CD4-positive, alpha-beta T cell treated with Interleukin-2 at 100 ng/mL for 4 hours (primary cell): Measurements from ENCODE around the gene NAP1L5.

Experiments
- DNase-seq: peaks from one replicate; pipeline ENCODE4 v3.0.0-alpha.2; 2020; ENCODE audit warnings: low spot score

NAP1L5 gene

GRCh38 chr4:88722276-88722780 lies 24.7 kb upstream of the NAP1L5 start:
- DNase-seq, result no peak

DNA sequence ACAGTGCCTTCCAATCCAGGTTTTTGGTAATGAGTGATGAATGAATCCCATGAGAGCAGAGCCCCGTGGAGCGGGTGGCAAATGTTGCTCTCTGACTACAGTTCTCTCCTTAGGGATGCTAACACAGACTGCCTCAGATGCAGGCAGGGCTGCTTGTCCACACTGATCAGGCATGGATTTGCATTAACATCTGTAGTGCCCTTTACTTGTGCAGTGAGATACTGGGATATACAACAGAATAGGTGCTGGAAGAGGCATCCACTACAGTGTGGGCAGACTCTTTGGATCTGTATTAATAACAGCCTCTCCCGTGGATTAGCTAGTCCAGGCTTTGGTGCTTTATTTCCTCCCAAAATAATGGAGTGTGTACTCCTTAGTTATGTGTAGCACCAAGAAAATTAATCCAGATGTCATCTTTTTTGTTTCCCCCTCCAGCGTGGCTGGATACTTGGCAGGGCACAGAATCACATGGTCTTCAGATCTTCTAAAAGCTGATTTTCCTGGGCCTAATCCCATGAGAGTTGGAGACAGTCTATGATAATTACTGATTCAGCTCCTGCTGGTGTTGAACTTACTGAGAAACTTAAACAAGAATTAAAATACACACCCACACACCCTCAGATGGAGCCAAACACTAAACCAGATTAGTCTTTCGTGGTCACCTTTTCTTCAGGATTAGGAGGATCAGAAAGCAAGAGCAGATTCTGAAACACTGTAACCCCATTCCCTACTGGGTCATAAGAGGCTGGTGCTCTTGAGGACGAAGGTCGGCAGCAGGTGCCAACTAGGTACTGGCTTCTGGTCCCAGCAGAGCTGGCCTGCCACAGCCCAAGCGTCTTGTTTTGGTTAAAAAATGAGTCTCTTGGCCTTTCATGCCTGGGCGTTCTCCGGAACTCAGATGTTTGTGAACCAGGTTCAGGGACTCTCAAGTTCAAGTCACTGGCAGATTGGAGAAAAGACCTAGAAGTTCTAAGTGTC lies 23.1 kb upstream of the NAP1L5 start:
- DNase-seq, result no peak

- DNase-seq, result no peak
These were observed 21.8 kb upstream of the NAP1L5 start for GRCh38 chr4:88719381-88719780.

DNA sequence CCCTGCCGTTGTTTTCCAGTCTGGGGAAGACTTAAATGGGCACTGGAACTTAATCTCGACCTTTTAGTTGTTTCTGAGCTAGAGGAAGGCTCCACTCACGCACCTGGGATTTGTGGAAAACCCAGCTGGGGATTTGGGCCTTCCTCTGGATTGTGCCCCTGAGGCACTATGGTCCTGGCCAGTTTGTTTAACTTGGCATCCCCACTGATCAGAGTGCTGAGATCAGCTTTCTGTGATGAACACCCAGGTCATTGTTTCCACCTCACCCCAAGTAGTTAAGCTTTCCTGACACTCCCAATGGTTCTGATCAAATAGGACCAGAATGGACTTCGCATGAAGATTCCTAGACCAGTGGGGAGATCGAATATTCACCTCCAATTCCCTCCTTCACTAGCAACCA lies 20.5 kb upstream of the NAP1L5 start:
- DNase-seq, result no peak

DNA sequence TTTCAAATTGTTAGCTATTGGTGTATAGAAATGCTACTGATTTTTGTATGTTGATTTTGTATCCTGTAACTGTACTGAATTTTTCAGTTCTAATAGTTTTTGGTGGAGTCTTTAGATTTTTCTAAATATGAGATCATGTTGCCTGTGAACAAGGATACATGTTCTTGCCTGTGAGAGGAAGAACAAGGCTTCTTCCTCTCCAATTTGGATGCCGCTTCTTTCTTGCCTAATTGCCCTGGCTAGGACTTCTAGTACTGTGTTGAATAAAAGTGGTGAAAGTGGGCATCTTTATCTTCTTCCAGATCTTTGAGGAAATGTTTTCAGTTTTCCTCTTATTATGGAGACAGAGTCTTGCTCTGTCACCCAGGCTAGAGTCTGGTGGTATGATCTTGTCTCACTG lies 16.2 kb upstream of the NAP1L5 start:
- DNase-seq, result no peak

DNA sequence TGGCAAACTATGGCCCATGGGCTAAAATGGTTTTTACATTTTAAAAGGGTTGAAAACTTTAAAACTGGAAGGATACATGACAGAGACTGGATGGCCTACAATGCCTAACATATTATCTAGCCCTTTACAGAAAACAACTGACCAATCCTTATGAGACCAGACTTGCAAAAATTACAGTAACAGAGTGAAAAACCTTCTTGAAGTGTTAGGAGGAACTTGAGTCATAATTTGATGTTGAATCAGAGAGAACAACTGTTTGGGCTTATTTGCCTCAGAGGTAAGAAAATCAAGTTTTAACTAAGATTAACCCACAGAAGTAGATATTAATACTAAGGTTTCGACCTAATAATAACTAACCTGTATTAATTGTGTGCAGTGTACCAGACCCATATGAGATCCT lies 12.4 kb upstream of the NAP1L5 start:
- DNase-seq, result no peak

- DNase-seq, result no peak
These were observed 8.9 kb upstream of the NAP1L5 start for GRCh38 chr4:88706574-88706973.

DNA sequence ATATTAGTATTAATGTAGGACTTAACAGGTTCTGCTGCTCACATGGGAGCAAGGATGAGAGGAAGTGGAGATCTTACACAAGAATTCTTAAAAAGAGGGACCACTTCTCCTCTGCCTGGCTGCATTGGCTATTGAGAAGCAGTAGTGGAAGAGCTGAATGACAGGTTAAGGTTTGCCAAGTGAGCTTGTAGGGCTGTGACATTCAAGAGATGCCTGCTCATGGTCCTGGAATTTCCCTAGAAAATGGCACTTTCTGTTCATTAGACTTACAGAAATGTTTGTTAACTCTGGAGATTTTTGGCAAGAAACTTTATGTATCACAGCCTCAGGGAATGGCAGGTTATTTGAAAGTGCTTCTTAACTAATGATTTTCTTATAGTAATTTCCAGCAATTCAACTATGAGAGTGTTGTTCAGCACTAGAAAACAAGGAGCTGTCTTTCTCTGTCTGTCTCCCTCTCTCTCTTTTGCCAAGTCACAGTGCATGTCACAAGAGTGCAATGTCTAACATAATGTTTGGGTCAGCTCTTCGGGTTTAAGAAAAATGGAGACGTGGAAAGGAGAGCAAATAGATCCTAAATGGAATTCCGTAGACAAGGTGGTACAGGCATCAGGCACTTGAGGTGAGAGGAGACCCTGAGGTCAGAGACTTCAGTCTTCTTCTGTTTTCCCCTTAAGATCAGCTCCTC lies 8.3 kb upstream of the NAP1L5 start:
- DNase-seq, result no peak

GRCh38 chr4:88705223-88705622 lies 7.6 kb upstream of the NAP1L5 start:
- DNase-seq, result no peak

DNA sequence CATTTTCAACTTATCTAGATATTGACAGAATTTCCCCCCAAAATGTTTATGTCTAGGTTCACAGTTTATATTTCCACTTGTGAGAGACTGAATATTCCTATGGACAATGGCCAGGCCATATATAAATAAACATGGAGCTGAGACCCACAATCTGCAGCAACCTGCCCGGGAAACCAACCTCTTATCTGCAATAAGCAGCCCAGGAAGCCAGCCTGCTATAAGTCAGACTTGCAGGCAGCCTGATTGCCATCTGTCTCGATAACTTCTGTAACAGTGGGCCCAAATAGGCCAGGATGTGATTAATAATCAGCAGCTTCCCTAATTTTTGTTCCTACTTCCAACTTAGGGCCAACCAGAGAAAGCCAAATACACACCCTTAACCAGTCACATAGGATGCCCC lies 5.2 kb upstream of the NAP1L5 start:
- no peak for DNase-seq

GRCh38 chr4:88698519-88698918 lies 890 bp upstream of the NAP1L5 start:
- no peak for DNase-seq

DNA sequence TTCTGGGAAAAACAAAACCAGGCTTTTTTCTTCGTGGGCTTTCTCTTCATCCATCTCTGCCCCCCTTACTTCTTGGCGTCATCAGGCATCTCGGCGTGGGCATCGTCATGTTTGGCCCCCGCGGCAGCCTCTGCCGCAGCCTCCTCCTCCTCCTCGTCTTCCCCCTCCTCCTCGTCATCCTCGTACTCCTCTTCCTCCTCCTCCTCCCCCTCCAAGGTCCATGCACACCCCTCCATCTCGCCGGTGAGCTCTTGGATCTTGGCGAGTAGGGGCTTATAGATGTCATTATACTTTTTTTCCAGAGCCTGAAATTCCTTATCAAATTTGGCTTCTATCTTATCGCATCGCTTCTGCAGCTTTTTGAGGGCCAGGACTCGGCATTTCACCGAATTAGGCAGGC lies 488 bp downstream of the NAP1L5 start:
- DNase-seq, result peak; percentile 11

- no peak for DNase-seq
These were observed 999 bp downstream of the NAP1L5 start for GRCh38 chr4:88696630-88697029.

DNA sequence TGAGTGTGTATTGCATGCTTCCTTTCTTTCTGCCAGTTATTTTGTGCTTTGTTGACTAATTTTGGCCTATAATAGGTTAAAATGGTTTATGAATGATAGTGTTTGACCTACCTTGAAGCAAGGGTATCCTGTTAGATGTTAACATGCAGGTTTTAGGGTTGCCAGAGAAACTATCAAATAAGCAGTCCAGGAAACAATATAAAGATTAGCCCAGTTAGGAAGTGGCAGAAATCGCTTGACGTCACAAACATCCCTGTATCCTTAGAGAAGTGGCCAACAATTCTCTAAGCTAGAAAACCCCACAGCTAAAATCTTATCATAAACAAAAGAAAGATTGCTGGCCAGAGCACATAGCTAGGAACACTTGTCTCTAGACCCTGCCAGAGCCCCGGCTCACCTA lies 3.8 kb downstream of the NAP1L5 start:
- no peak for DNase-seq

DNA sequence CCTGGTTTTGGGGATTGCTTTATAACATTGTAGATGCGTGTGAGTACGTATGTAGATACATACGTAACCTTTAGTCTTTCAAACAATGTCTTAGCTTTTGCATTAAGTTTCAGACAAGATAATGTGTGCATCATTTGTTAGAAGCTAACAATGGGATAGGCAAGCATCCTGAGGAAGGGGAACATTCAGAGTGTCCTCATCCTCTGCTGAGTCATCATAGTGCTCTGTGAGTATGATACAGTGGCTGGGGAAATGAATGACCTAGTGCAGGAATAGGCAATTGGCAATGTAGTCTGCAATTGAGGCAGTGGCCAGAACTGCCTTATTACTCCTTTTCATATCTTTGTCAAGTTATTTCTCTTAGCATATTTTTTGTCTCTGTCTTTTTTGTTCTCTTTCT lies 7.3 kb downstream of the NAP1L5 start:
- no peak for DNase-seq

- no peak for DNase-seq
These were observed 16.4 kb downstream of the NAP1L5 start for GRCh38 chr4:88681209-88681608.

- no peak for DNase-seq
These were observed 22.1 kb downstream of the NAP1L5 start for GRCh38 chr4:88675543-88675942.

GRCh38 chr4:88674979-88675378 lies 22.6 kb downstream of the NAP1L5 start:
- DNase-seq, result no peak

- no peak for DNase-seq
These were observed 23.1 kb downstream of the NAP1L5 start for GRCh38 chr4:88674565-88674964.

DNA sequence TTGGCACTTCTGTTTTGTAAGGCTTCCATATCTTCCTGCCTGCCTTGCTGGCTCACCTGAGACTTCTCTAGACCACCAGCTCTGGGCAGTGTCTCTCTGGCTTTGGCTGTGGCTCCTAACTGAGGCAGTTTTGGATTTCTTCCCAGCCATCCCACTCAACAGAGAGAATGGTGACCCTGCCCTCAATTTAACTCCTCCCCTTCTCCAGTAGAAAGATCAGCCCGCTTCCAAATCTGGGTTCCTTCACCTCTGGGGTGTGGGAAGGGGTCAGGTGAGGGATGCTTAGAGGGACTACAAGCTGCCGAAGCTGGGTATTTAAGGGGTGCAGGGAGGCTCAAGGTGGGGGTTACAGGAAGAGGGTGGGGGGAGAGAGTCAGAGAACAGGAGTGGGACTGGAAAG lies 23.7 kb downstream of the NAP1L5 start:
- no peak for DNase-seq

DNA sequence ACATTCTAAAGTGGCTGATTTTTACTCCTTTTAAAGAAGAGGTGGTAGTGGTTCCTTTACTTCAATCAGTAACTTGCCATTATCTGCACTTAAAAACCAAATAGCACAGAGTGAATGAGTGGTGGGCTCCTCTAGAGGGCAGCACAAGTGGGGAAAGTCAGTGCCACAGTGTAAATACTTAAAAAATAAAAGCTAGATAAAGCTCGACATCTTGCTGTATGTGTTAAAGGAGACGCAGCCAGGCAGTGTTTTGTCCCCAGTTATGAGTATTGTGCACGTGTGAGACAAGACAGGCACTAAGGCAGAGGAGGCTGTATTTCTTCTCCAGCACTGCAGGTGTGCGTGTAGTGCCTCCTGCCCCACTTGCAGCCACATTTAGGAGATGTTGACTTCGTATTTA lies 24.6 kb downstream of the NAP1L5 start:
- DNase-seq, result peak; percentile 37

DNA sequence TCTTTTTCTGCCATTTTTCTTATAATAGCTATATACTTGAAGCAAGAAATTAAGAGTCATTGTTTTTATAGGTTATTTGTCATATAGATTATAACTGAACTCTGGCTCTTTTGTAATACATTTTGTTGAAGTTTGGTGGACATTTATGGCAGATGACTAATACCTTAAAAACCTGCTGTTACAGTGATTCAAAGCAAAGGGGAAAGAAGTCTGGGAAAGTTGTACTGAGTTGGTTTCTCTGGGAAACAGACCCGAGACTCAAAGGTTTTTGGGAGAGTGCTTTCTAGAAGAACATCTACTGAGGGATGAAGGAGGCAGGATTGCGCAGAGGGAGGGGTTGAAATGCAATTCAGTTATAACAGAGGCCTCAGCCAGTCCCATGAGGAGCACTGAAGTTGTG lies 35.9 kb downstream of the NAP1L5 start:
- no peak for DNase-seq
